H9 (cell line): ENCODE measurements around the gene GSE1. TPM values are rescaled to one million over a fixed set of nuclear protein-coding genes. Genes with fewer than 3 reads are reported as not detected.

Source experiments
- DNase-seq: peaks from one replicate; pipeline ENCODE4 v3.0.0-alpha.2; 2017
- H2AFZ ChIP-seq: one replicate; pipeline ENCODE4 v1.6.1; 2013; ENCODE audit warnings: mild to moderate bottlenecking, low read length, control low read depth, moderate library complexity
- H2AK5ac ChIP-seq: 2 replicates; pipeline ENCODE4 v1.6.1; 2013; ENCODE audit warnings: low read length, control low read depth, mixed read lengths; ENCODE audit not compliant: insufficient read length
- H2BK120ac ChIP-seq: one replicate; pipeline ENCODE4 v1.6.1; 2013; ENCODE audit warnings: low read depth, mild to moderate bottlenecking, low read length, control low read depth, inconsistent platforms; ENCODE audit not compliant: poor library complexity, severe bottlenecking
- H2BK12ac ChIP-seq: 2 replicates; pipeline ENCODE4 v1.6.1; 2013; ENCODE audit warnings: low read length, control low read depth, mixed read lengths, low read depth; ENCODE audit not compliant: insufficient read length
- H2BK15ac ChIP-seq: 2 replicates; pipeline ENCODE4 v1.6.1; 2013; ENCODE audit warnings: low read depth, low read length, control low read depth
- H2BK20ac ChIP-seq: one replicate; pipeline ENCODE4 v1.6.1; 2013; ENCODE audit warnings: low read depth, mild to moderate bottlenecking, low read length, control low read depth, inconsistent platforms; ENCODE audit not compliant: poor library complexity, severe bottlenecking
- H2BK5ac ChIP-seq: 2 replicates; pipeline ENCODE4 v1.6.1; 2013; ENCODE audit warnings: low read length, control low read depth, mixed read lengths; ENCODE audit not compliant: insufficient read length
- H3K14ac ChIP-seq: 2 replicates; pipeline ENCODE4 v1.6.1; 2013; ENCODE audit warnings: low read length, control low read depth; ENCODE audit not compliant: insufficient read depth
- H3K18ac ChIP-seq: 2 replicates; pipeline ENCODE4 v1.6.1; 2013; ENCODE audit warnings: low read depth, mild to moderate bottlenecking, mixed read lengths, low read length, control low read depth; ENCODE audit not compliant: insufficient read length
- H3K23ac ChIP-seq: 2 replicates; pipeline ENCODE4 v1.6.1; 2013; ENCODE audit warnings: low read length, control low read depth, mixed read lengths, low read depth; ENCODE audit not compliant: insufficient read length
- H3K23me2 ChIP-seq: 2 replicates; pipeline ENCODE4 v1.6.1; 2013; ENCODE audit warnings: low read depth, mild to moderate bottlenecking, mixed read lengths, low read length, control low read depth; ENCODE audit not compliant: insufficient read length, poor library complexity, severe bottlenecking
- H3K27ac ChIP-seq: 2 replicates; pipeline ENCODE4 v1.5.1; 2013; ENCODE audit warnings: low read length, control low read depth, mixed read lengths, low read depth; ENCODE audit not compliant: insufficient read length
- H3K27me3 ChIP-seq: 2 replicates; pipeline ENCODE4 v1.6.1; 2013; ENCODE audit warnings: low read length, control low read depth, inconsistent platforms; ENCODE audit not compliant: insufficient read depth
- H3K4ac ChIP-seq: 2 replicates; pipeline ENCODE4 v1.6.1; 2013; ENCODE audit warnings: low read depth, mild to moderate bottlenecking, control low read depth, inconsistent platforms, low read length, moderate library complexity
- H3K4me1 ChIP-seq: 2 replicates; pipeline ENCODE4 v1.6.1; 2013; ENCODE audit warnings: low read length, control low read depth, inconsistent platforms; ENCODE audit not compliant: insufficient read depth
- H3K4me2 ChIP-seq: 2 replicates; pipeline ENCODE4 v1.6.1; 2013; ENCODE audit warnings: low read length, control low read depth, mixed read lengths; ENCODE audit not compliant: insufficient read length, insufficient read depth
- H3K56ac ChIP-seq: 2 replicates; pipeline ENCODE4 v1.6.1; 2013; ENCODE audit warnings: low read depth, mild to moderate bottlenecking, mixed read lengths, low read length, control low read depth; ENCODE audit not compliant: insufficient read length
- H3K79me1 ChIP-seq: 2 replicates; pipeline ENCODE4 v1.6.1; 2013; ENCODE audit warnings: low read depth, mild to moderate bottlenecking, moderate library complexity, low read length, control low read depth, inconsistent platforms; ENCODE audit not compliant: insufficient read depth, poor library complexity, severe bottlenecking
- H3K79me2 ChIP-seq: 2 replicates; pipeline ENCODE4 v1.6.1; 2013; ENCODE audit warnings: low read length, control low read depth, inconsistent platforms; ENCODE audit not compliant: insufficient read depth
- H3K9ac ChIP-seq: 2 replicates; pipeline ENCODE4 v1.6.1; 2013; ENCODE audit warnings: low read length, control low read depth, mixed read lengths; ENCODE audit not compliant: insufficient read length; ENCODE audit errors: extremely low read depth
- H3K9me3 ChIP-seq: one replicate; pipeline ENCODE4 v1.6.1; 2013; ENCODE audit warnings: low read depth, low read length, inconsistent platforms; ENCODE audit not compliant: control insufficient read depth
- H3T11ph ChIP-seq: one replicate; pipeline ENCODE4 v1.6.1; 2013; ENCODE audit warnings: mild to moderate bottlenecking, low read length, control low read depth, inconsistent platforms
- H4K20me1 ChIP-seq: one replicate; pipeline ENCODE4 v1.6.1; 2013; ENCODE audit not compliant: control insufficient read depth, insufficient read length, insufficient read depth
- H4K5ac ChIP-seq: 2 replicates; pipeline ENCODE4 v1.6.1; 2013; ENCODE audit warnings: low read depth, mild to moderate bottlenecking, mixed read lengths, low read length, control low read depth; ENCODE audit not compliant: insufficient read length
- H4K8ac ChIP-seq: replicated peaks from 2 replicates; pipeline ENCODE4 v1.6.1; 2013; ENCODE audit warnings: low read length, control low read depth, mixed read lengths, low read depth; ENCODE audit not compliant: insufficient read length
- H4K91ac ChIP-seq: 2 replicates; pipeline ENCODE4 v1.6.1; 2013; ENCODE audit warnings: low read depth, mild to moderate bottlenecking, moderate library complexity, mixed read lengths, low read length, control low read depth; ENCODE audit not compliant: insufficient read length
- H3K27ac Mint-ChIP-seq, 3 experiments: 2 replicates in 2 of 3; 3 replicates in 1 of 3; pipeline ENCODE4 v1.8.0; 2020 to 2021; ENCODE audit warnings: mixed read lengths in 3 of 3, mild to moderate bottlenecking in 1 of 3, moderate library complexity in 1 of 3
- H3K27me3 Mint-ChIP-seq: 2 replicates; pipeline ENCODE4 v1.8.0; 2021; ENCODE audit warnings: low read depth, mild to moderate bottlenecking, moderate library complexity, mixed read lengths
- H3K36me3 Mint-ChIP-seq, 3 experiments: 2 replicates in 2 of 3; 3 replicates in 1 of 3; pipeline ENCODE4 v1.8.0; 2020 to 2021; ENCODE audit warnings: low read depth in 3 of 3, mixed read lengths in 3 of 3; ENCODE audit not compliant: insufficient read depth in 1 of 3
- H3K4me1 Mint-ChIP-seq, 2 experiments: 2 replicates each; pipeline ENCODE4 v1.8.0; 2020; ENCODE audit warnings: mixed read lengths in 2 of 2
- H3K4me3 Mint-ChIP-seq, 2 experiments: 2 replicates in 1 of 2; 3 replicates in 1 of 2; pipeline ENCODE4 v1.8.0; 2020 to 2021; ENCODE audit warnings: mild to moderate bottlenecking in 2 of 2, mixed read lengths in 2 of 2, moderate library complexity in 1 of 2
- H3K9me3 Mint-ChIP-seq, 2 experiments: 2 replicates in 1 of 2; 3 replicates in 1 of 2; pipeline ENCODE4 v1.8.0; 2020; ENCODE audit warnings: mild to moderate bottlenecking in 2 of 2, mixed read lengths in 2 of 2, moderate library complexity in 1 of 2
- WGBS: extraction: QIAGEN DNeasy Blood & Tissue Kit; methylation state at CpG from one replicate; pipeline ENCODE4 v1.1.7; 2013; ENCODE audit warnings: missing lambda C conversion rate, low lambda C conversion rate, mixed read lengths; ENCODE audit not compliant: insufficient read length; ENCODE audit errors: extremely low coverage; 5-methylcytosine and 5-hydroxymethylcytosine counted together
- total RNA-seq: library from RNA; stranded (reverse); gene quantifications from 2 replicates; pipeline ENCODE4 v1.2.1, GENCODE V29; 2021
- TF ChIP-seq, protein P1 (sequence below): fragments of 200-600 bp; sonication (generic); conservative IDR thresholded peaks from 3 replicates; pipeline ENCODE4 v1.8.0; 2021; ENCODE audit warnings: antibody characterized with exemption, mild to moderate bottlenecking

The GSE1 gene
- total RNA-seq, 1 experiment from 2014 or later, result 125 TPM

DNA sequence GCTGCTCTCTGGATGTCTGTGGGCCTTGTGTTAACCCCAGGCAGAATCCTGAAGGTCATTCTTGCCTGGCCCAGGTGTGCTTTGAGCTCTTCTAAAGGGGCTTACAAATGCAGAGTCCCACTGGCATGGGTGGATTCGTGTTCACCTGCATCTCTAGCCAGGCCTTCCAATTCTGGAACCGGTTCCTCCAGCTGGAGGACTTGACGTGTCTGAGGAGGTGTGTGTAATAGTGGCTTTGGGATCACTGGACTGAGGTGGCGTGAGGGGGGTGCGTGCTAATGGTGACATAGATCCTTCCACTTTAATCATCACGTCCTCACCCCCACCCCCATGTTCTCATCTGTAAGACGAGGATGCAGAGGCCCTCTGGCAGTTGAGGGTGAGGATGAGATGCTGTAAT, 4.8 kb downstream of the GSE1 start:
- no peak overlapping the region for H2BK20ac ChIP-seq
- no peak overlapping the region for H3K27ac ChIP-seq
- no peak overlapping the region for H2BK15ac ChIP-seq
- no peak overlapping the region for H3K9ac ChIP-seq
- no peak overlapping the region for H3K4ac ChIP-seq
- TF ChIP-seq, protein P1, sequence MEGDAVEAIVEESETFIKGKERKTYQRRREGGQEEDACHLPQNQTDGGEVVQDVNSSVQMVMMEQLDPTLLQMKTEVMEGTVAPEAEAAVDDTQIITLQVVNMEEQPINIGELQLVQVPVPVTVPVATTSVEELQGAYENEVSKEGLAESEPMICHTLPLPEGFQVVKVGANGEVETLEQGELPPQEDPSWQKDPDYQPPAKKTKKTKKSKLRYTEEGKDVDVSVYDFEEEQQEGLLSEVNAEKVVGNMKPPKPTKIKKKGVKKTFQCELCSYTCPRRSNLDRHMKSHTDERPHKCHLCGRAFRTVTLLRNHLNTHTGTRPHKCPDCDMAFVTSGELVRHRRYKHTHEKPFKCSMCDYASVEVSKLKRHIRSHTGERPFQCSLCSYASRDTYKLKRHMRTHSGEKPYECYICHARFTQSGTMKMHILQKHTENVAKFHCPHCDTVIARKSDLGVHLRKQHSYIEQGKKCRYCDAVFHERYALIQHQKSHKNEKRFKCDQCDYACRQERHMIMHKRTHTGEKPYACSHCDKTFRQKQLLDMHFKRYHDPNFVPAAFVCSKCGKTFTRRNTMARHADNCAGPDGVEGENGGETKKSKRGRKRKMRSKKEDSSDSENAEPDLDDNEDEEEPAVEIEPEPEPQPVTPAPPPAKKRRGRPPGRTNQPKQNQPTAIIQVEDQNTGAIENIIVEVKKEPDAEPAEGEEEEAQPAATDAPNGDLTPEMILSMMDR, result no peak
- no peak overlapping the region for H2BK120ac ChIP-seq
- Mint-ChIP-seq H3K4me3 (peak overlapping the region in 1 of 2 experiments; percentile 51; a peak in 1 of 5 replicates), H3K36me3 (peaks cover 11 to 43% (median 28%) of the 10 kb centered on the region in 3 experiments; a peak in 6 of 7 replicates), H3K27ac (0 out of 7 replicates have a peak overlapping the region, but pooled peaks of 1 of the 3 experiments have one; percentile 32), H3K27me3 (no peaks in the 10 kb centered on the region), H3K4me1 (peaks cover 63 to 71% of the 10 kb centered on the region in 2 experiments), H3K9me3 (no peaks in the 10 kb centered on the region)
- WGBS, result no CpG with 5 or more reads among the region's 7 CpGs
- no peak overlapping the region for H4K8ac ChIP-seq
- H3K14ac ChIP-seq, result no peak overlapping the region
- peaks cover 13% of the 10 kb centered on the region for H3K23me2 ChIP-seq
- no peak overlapping the region for H3K4me2 ChIP-seq
- no peak overlapping the region for H2BK5ac ChIP-seq
- H2AFZ ChIP-seq, result no peak overlapping the region
- no peaks in the 10 kb centered on the region for H3K9me3 ChIP-seq
- H4K5ac ChIP-seq, result no peak overlapping the region
- H3K27me3 ChIP-seq, result no peaks in the 10 kb centered on the region
- H2AK5ac ChIP-seq, result no peak overlapping the region
- no peaks in the 10 kb centered on the region; the same call in 1 of the 2 replicates for H3K4me1 ChIP-seq
- peaks cover 67% of the 10 kb centered on the region; the same call in 1 of the 2 replicates for H3K79me2 ChIP-seq
- peaks cover 3% of the 10 kb centered on the region for H4K20me1 ChIP-seq
- H2BK12ac ChIP-seq, result no peak overlapping the region
- no peak for DNase-seq
- no peak overlapping the region for H3T11ph ChIP-seq
- no peak overlapping the region for H3K18ac ChIP-seq
- H3K23ac ChIP-seq, result no peak overlapping the region
- no peak overlapping the region for H3K56ac ChIP-seq
- peaks cover 9% of the 10 kb centered on the region for H3K79me1 ChIP-seq
- H4K91ac ChIP-seq, result no peak overlapping the region
